Duodenal mucosa (tissue), 2 donors: ENCODE results near the gene FOXL1.
A peak's percentile ranks its signal among the peaks of the same experiment; 100 is the strongest.

Source experiments
- H3K27ac ChIP-seq: one replicate; pipeline ENCODE4 v1.7.0; 2013; ENCODE audit warnings: low read depth, low read length
- H3K27me3 ChIP-seq, 2 donors: one replicate each; pipeline ENCODE4 v1.7.0; 2013; ENCODE audit warnings: low read length in 2 of 2, control low read depth in 1 of 2; ENCODE audit not compliant: insufficient read depth in 2 of 2, control insufficient read depth in 1 of 2
- H3K36me3 ChIP-seq, 2 donors: one replicate each; pipeline ENCODE4 v1.7.0; 2013; ENCODE audit warnings: low read length in 2 of 2, control low read depth in 1 of 2; ENCODE audit not compliant: insufficient read depth in 2 of 2, control insufficient read depth in 1 of 2
- H3K4me1 ChIP-seq, 2 donors: one replicate each; pipeline ENCODE4 v1.7.0; 2013; ENCODE audit warnings: low read length in 2 of 2, control low read depth in 1 of 2; ENCODE audit not compliant: insufficient read depth in 2 of 2, control insufficient read depth in 1 of 2
- H3K4me3 ChIP-seq, 2 donors: one replicate each; pipeline ENCODE4 v1.7.0; 2013; ENCODE audit warnings: low read length in 2 of 2, low read depth in 1 of 2
- H3K9ac ChIP-seq, 2 donors: one replicate each; pipeline ENCODE4 v1.7.0; 2013; ENCODE audit warnings: low read length in 2 of 2, low read depth in 1 of 2
- H3K9me3 ChIP-seq, 2 donors: one replicate each; pipeline ENCODE4 v1.7.0; 2013; ENCODE audit warnings: low read length in 2 of 2, control low read depth in 1 of 2; ENCODE audit not compliant: control insufficient read depth in 1 of 2

Gene FOXL1

DNA sequence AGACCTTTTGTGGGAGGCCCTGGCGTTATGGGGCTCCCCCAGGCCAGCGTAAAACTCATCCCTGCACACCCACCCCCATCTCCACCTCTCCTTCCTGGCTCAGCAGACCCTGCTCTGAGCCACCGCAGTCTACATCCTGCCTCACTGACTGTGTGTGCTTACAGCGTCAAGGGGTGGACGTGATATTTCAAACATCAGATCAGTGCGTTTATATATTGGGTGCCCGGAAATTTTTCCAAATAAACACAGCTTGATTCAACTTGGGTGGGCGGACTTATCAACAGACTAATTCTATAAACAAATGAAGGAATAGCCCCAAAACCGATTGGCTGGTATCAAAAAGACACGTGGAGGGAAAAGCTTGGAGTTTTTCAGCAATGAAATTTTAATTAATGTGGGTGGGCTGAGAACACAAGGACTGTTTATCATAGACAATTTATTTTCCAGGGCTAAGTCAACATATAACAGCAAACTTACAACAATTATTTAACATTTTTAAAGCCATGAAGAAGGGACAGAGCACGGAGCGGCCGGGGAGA, at the start of gene FOXL1:
TSS of gene FOXL1 (plus strand) at position 489 of the 539 bp plus-strand sequence. CDS start 175 bp downstream, outside the sequence.
- H3K27me3 ChIP-seq = peaks cover 57 to 72% of the 10 kb centered on the region in 2 donors
- H3K4me1 ChIP-seq = peaks cover 0 to 4% of the 10 kb centered on the region in 2 donors
- H3K9me3 ChIP-seq = no peaks in the 10 kb centered on the region
- peak within 1 kb of the TSS; percentile 75 for H3K27ac ChIP-seq
- peak within 1 kb of the TSS; percentile 35 to 51 for H3K4me3 ChIP-seq
- no peaks in the 10 kb centered on the region for H3K36me3 ChIP-seq
- peak within 1 kb of the TSS in 1 of 2 donors; percentile 10 for H3K9ac ChIP-seq

DNA sequence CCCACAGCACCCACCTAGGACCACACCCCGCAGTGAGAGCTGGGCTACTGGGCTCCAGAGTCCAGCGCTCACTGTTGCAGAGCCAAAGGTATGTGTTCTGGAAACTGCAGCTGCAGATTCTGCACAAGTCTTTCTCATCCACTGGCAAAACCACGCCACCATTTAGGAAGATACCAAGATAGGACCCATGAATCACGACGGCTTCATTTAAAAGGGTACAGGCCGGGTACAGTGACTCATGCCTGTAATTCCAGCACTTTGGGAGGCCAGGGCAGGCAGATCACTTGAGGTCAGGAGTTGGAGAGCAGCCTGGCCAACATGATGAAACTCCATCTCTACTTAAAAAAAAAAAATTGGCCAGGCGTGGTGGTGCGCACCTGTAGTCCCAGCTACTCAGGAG, 49.2 kb upstream of the FOXL1 start:
- Histone ChIP-seq H3K4me3 (no peak overlapping the region), H3K27ac (no peak overlapping the region), H3K9ac (no peak overlapping the region), H3K36me3 (peaks cover 0 to 10% of the 10 kb centered on the region in 2 donors), H3K9me3 (no peaks in the 10 kb centered on the region), H3K27me3 (no peaks in the 10 kb centered on the region), H3K4me1 (no peaks in the 10 kb centered on the region)

- peaks cover 2 to 10% of the 10 kb centered on the region in 2 donors for H3K36me3 ChIP-seq
- H3K27me3 ChIP-seq = no peaks in the 10 kb centered on the region
- H3K4me3 ChIP-seq = no peak overlapping the region
- H3K4me1 ChIP-seq = no peaks in the 10 kb centered on the region
- peak overlapping the region; percentile 67 for H3K27ac ChIP-seq
- H3K9me3 ChIP-seq = no peaks in the 10 kb centered on the region
- H3K9ac ChIP-seq = no peak overlapping the region
Measured at GRCh38 chr16:86530251-86531190, 47.8 kb upstream of the FOXL1 start.

DNA sequence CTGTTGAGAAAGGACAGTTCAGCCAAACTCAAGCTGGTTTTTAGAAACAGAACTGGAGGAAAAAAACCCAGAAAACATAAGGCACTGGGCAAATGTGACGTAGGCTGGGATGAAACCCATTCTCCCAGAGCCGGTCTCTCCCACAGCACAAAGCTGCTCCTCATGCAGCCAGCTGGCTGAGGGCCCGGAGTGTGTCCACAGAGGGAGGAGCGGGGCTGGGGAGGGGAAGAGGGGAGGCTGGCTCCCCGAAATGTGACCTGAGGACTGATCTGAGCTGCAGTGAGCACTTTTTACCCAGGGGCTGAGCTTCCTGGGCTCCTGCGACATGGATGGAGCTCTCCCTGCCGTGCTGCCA, 47.2 kb upstream of the FOXL1 start:
- no peak overlapping the region for H3K9ac ChIP-seq
- no peaks in the 10 kb centered on the region for H3K4me1 ChIP-seq
- H3K36me3 ChIP-seq = peaks cover 2 to 10% of the 10 kb centered on the region in 2 donors
- H3K27ac ChIP-seq = peak overlapping the region; percentile 67
- no peak overlapping the region for H3K4me3 ChIP-seq
- H3K9me3 ChIP-seq = no peaks in the 10 kb centered on the region
- no peaks in the 10 kb centered on the region for H3K27me3 ChIP-seq

DNA sequence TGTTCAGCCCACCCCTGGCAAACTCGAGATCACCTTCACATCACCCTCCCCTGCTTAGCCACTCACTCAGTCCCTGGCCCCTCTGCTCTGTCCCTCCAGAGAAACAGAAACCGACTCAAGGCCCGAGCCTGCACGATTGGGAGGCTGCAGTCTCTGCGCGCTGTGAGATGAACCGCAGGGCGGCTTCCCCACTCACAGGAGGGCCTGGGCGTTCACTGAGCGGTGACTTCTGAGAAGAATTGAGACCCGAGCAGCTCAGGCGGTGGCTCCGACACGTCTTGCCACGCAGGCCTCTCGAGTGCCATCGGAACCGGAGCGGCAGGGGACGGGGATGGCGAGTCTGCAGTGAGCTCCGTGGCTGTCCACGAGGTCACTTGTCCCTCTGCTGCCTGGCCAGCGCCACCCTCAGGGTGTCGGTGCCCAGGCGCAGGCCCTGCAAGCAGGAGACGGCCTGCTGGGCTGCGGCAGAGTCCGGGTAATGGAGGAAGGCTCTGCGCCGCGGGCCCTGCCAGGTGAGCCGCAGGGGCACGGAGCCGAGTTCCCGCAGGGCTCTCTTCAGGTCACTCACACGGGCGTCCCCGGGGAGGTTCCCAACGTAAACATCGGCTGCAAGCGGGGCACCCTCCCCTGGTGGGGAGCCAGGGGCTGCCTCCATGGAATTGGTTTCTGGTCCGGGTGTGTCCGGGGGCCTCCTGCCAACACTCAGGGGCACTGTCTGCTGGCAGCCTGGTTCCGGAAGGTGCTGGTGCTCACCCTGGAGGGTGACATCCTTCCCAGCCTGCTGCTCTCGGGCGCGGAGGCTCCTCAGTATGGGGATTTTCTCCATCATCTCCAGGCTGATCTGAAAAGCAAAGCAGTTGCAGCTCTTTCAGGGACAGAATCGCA, 46.5 kb upstream of the FOXL1 start:
- Histone ChIP-seq H3K4me3 (no peak overlapping the region), H3K36me3 (peaks cover 5 to 15% of the 10 kb centered on the region in 2 donors), H3K27me3 (no peaks in the 10 kb centered on the region), H3K4me1 (no peaks in the 10 kb centered on the region), H3K9me3 (no peaks in the 10 kb centered on the region), H3K27ac (peak overlapping the region; percentile 30), H3K9ac (no peak overlapping the region)

GRCh38 chr16:86532526-86532815, 45.9 kb upstream of the FOXL1 start:
- Histone ChIP-seq H3K27me3 (no peaks in the 10 kb centered on the region), H3K4me1 (no peaks in the 10 kb centered on the region), H3K9me3 (no peaks in the 10 kb centered on the region), H3K4me3 (no peak overlapping the region), H3K9ac (no peak overlapping the region), H3K27ac (no peak overlapping the region), H3K36me3 (peaks cover 5 to 16% of the 10 kb centered on the region in 2 donors)

- Histone ChIP-seq H3K9ac (no peak overlapping the region), H3K36me3 (peaks cover 5 to 22% of the 10 kb centered on the region in 2 donors), H3K9me3 (no peaks in the 10 kb centered on the region), H3K4me1 (no peaks in the 10 kb centered on the region), H3K27me3 (no peaks in the 10 kb centered on the region), H3K4me3 (no peak overlapping the region), H3K27ac (no peak overlapping the region)
Measured at GRCh38 chr16:86533076-86533475, 45.3 kb upstream of the FOXL1 start.

DNA sequence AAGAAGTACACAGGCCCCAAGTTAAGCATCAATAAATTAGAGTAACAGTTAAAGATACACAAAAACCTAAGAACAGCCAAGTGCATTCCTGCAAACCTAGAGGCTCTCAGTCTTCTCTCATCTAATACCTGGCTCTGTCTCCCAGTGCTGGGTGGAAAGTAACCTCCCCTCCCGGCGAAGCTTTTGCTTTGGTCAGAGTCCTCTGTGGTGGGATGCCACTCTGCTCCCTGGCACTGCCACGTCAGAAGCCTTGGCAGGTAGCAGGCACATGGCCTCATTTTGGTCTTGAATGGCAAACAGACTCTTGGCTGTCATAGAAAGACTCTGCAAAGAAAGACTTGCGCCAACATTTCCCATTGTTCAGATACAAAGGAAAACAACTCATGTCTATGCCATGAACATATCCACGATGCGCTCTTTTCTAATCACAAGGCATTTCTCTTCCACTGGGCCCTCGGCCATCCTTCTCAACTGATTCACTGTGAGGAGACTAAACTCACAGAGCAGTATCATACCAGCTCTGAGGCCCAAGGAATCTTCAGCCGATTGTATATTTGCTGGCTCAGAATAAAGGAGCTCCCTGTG, 44.5 kb upstream of the FOXL1 start:
- Histone ChIP-seq H3K4me1 (no peaks in the 10 kb centered on the region), H3K9me3 (no peaks in the 10 kb centered on the region), H3K9ac (no peak overlapping the region), H3K4me3 (no peak overlapping the region), H3K27me3 (no peaks in the 10 kb centered on the region), H3K36me3 (peaks cover 5 to 29% of the 10 kb centered on the region in 2 donors), H3K27ac (no peak overlapping the region)

- H3K4me1 ChIP-seq = no peaks in the 10 kb centered on the region
- no peaks in the 10 kb centered on the region for H3K9me3 ChIP-seq
- no peaks in the 10 kb centered on the region for H3K27me3 ChIP-seq
- no peak overlapping the region for H3K27ac ChIP-seq
- no peak overlapping the region for H3K4me3 ChIP-seq
- H3K36me3 ChIP-seq = peaks cover 11 to 40% of the 10 kb centered on the region in 2 donors
- H3K9ac ChIP-seq = no peak overlapping the region
Measured at GRCh38 chr16:86534779-86535615, 43.4 kb upstream of the FOXL1 start.
